ENCODE measurements around the gene PRC1. TPM values are rescaled to one million over a fixed set of nuclear protein-coding genes. Genes with fewer than 3 reads are reported as not detected.

PRC1 gene
- total RNA-seq, 1 experiment from 2014 or later = 75.7 TPM

GRCh38 chr15:90955624-90956273 is 38.6 kb downstream of the PRC1 start:
- Histone ChIP-seq H2AFZ (ENCODE audit: low read length) (no peak overlapping the region), H4K91ac (ENCODE audit: insufficient read length, low read depth, low read length) (no peak overlapping the region), H3K27me3 (ENCODE audit: insufficient read depth, low read length) (no peaks in the 10 kb centered on the region), H4K8ac (replicated peaks; ENCODE audit: insufficient read length, low read depth, low read length) (no peak overlapping the region), H3K27ac (ENCODE audit: insufficient read length, low read depth, low read length) (no peak overlapping the region), H3K79me1 (ENCODE audit: insufficient read depth, low read depth, low read length, poor library complexity, severe bottlenecking) (no peaks in the 10 kb centered on the region), H3K4me2 (ENCODE audit: insufficient read depth, insufficient read length, low read length) (peak overlapping the region; percentile 41), H2AK5ac (ENCODE audit: insufficient read length, low read length) (no peak overlapping the region), H2BK15ac (ENCODE audit: low read depth, low read length) (no peak overlapping the region), H2BK12ac (ENCODE audit: insufficient read length, low read depth, low read length) (no peak overlapping the region), H3K56ac (ENCODE audit: insufficient read length, low read depth, low read length) (no peak overlapping the region), H3K4me1 (ENCODE audit: insufficient read depth, low read length) (peaks cover 7% of the 10 kb centered on the region; the same call in 1 of the 2 replicates), H3K23ac (ENCODE audit: insufficient read length, low read depth, low read length) (no peak overlapping the region), H3K4ac (ENCODE audit: low read depth, low read length) (no peak overlapping the region), H3K18ac (ENCODE audit: insufficient read length, low read depth, low read length) (no peak overlapping the region), H2BK120ac (ENCODE audit: low read depth, low read length, poor library complexity, severe bottlenecking) (no peak overlapping the region), H2BK20ac (ENCODE audit: low read depth, low read length, poor library complexity, severe bottlenecking) (no peak overlapping the region), H3K9me3 (ENCODE audit: control insufficient read depth, low read depth, low read length) (no peaks in the 10 kb centered on the region), H3K14ac (ENCODE audit: insufficient read depth, low read length) (no peak overlapping the region), H3K79me2 (ENCODE audit: insufficient read depth, low read length) (no peaks in the 10 kb centered on the region), H2BK5ac (ENCODE audit: insufficient read length, low read length) (no peak overlapping the region), H3K23me2 (ENCODE audit: insufficient read length, low read depth, low read length, poor library complexity, severe bottlenecking) (peaks cover 15% of the 10 kb centered on the region), H3K9ac (ENCODE audit: extremely low read depth, insufficient read length, low read length) (no peak overlapping the region), H4K5ac (ENCODE audit: insufficient read length, low read depth, low read length) (no peak overlapping the region), H3T11ph (ENCODE audit: low read length) (no peak overlapping the region), H4K20me1 (ENCODE audit: control insufficient read depth, insufficient read depth, insufficient read length) (peaks cover 3% of the 10 kb centered on the region)
- Mint-ChIP-seq H3K36me3 (ENCODE audit: insufficient read depth in 1 of 3, low read depth in 3 of 3) (peaks cover 15 to 45% (median 44%) of the 10 kb centered on the region in 3 experiments; a peak in 6 of 7 replicates), H3K4me1 (peaks cover 15 to 16% of the 10 kb centered on the region in 2 experiments), H3K27ac (peak overlapping the region in 1 of 3 experiments; percentile 68; a peak in 1 of 7 replicates), H3K4me3 (peak overlapping the region; percentile 77 to 82), H3K9me3 (no peaks in the 10 kb centered on the region), H3K27me3 (ENCODE audit: low read depth) (no peaks in the 10 kb centered on the region)
- TF ChIP-seq, protein P1, sequence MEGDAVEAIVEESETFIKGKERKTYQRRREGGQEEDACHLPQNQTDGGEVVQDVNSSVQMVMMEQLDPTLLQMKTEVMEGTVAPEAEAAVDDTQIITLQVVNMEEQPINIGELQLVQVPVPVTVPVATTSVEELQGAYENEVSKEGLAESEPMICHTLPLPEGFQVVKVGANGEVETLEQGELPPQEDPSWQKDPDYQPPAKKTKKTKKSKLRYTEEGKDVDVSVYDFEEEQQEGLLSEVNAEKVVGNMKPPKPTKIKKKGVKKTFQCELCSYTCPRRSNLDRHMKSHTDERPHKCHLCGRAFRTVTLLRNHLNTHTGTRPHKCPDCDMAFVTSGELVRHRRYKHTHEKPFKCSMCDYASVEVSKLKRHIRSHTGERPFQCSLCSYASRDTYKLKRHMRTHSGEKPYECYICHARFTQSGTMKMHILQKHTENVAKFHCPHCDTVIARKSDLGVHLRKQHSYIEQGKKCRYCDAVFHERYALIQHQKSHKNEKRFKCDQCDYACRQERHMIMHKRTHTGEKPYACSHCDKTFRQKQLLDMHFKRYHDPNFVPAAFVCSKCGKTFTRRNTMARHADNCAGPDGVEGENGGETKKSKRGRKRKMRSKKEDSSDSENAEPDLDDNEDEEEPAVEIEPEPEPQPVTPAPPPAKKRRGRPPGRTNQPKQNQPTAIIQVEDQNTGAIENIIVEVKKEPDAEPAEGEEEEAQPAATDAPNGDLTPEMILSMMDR (conservative IDR thresholded peaks at IDR 0.05) = no peak
- no peak for DNase-seq
- WGBS (ENCODE audit: extremely low coverage, insufficient read length, low lambda C conversion rate) = no CpG with 5 or more reads among the region's 20 CpGs

All from H9 (cell line).